H9 (cell line): ENCODE results near the gene BMP8A. TPM values are rescaled to one million over a fixed set of nuclear protein-coding genes. Genes with fewer than 3 reads are reported as not detected.

Source experiments
- DNase-seq: peaks from one replicate; pipeline ENCODE4 v3.0.0-alpha.2; 2017
- H2AFZ ChIP-seq: one replicate; pipeline ENCODE4 v1.6.1; 2013; ENCODE audit warnings: mild to moderate bottlenecking, low read length, control low read depth, moderate library complexity
- H2AK5ac ChIP-seq: 2 replicates; pipeline ENCODE4 v1.6.1; 2013; ENCODE audit warnings: low read length, control low read depth, mixed read lengths; ENCODE audit not compliant: insufficient read length
- H2BK120ac ChIP-seq: one replicate; pipeline ENCODE4 v1.6.1; 2013; ENCODE audit warnings: low read depth, mild to moderate bottlenecking, low read length, control low read depth, inconsistent platforms; ENCODE audit not compliant: poor library complexity, severe bottlenecking
- H2BK12ac ChIP-seq: 2 replicates; pipeline ENCODE4 v1.6.1; 2013; ENCODE audit warnings: low read length, control low read depth, mixed read lengths, low read depth; ENCODE audit not compliant: insufficient read length
- H2BK15ac ChIP-seq: 2 replicates; pipeline ENCODE4 v1.6.1; 2013; ENCODE audit warnings: low read depth, low read length, control low read depth
- H2BK20ac ChIP-seq: one replicate; pipeline ENCODE4 v1.6.1; 2013; ENCODE audit warnings: low read depth, mild to moderate bottlenecking, low read length, control low read depth, inconsistent platforms; ENCODE audit not compliant: poor library complexity, severe bottlenecking
- H2BK5ac ChIP-seq: 2 replicates; pipeline ENCODE4 v1.6.1; 2013; ENCODE audit warnings: low read length, control low read depth, mixed read lengths; ENCODE audit not compliant: insufficient read length
- H3K14ac ChIP-seq: 2 replicates; pipeline ENCODE4 v1.6.1; 2013; ENCODE audit warnings: low read length, control low read depth; ENCODE audit not compliant: insufficient read depth
- H3K18ac ChIP-seq: 2 replicates; pipeline ENCODE4 v1.6.1; 2013; ENCODE audit warnings: low read depth, mild to moderate bottlenecking, mixed read lengths, low read length, control low read depth; ENCODE audit not compliant: insufficient read length
- H3K23ac ChIP-seq: 2 replicates; pipeline ENCODE4 v1.6.1; 2013; ENCODE audit warnings: low read length, control low read depth, mixed read lengths, low read depth; ENCODE audit not compliant: insufficient read length
- H3K23me2 ChIP-seq: 2 replicates; pipeline ENCODE4 v1.6.1; 2013; ENCODE audit warnings: low read depth, mild to moderate bottlenecking, mixed read lengths, low read length, control low read depth; ENCODE audit not compliant: insufficient read length, poor library complexity, severe bottlenecking
- H3K27ac ChIP-seq: 2 replicates; pipeline ENCODE4 v1.5.1; 2013; ENCODE audit warnings: low read length, control low read depth, mixed read lengths, low read depth; ENCODE audit not compliant: insufficient read length
- H3K27me3 ChIP-seq: 2 replicates; pipeline ENCODE4 v1.6.1; 2013; ENCODE audit warnings: low read length, control low read depth, inconsistent platforms; ENCODE audit not compliant: insufficient read depth
- H3K4ac ChIP-seq: 2 replicates; pipeline ENCODE4 v1.6.1; 2013; ENCODE audit warnings: low read depth, mild to moderate bottlenecking, control low read depth, inconsistent platforms, low read length, moderate library complexity
- H3K4me1 ChIP-seq: 2 replicates; pipeline ENCODE4 v1.6.1; 2013; ENCODE audit warnings: low read length, control low read depth, inconsistent platforms; ENCODE audit not compliant: insufficient read depth
- H3K4me2 ChIP-seq: 2 replicates; pipeline ENCODE4 v1.6.1; 2013; ENCODE audit warnings: low read length, control low read depth, mixed read lengths; ENCODE audit not compliant: insufficient read length, insufficient read depth
- H3K56ac ChIP-seq: 2 replicates; pipeline ENCODE4 v1.6.1; 2013; ENCODE audit warnings: low read depth, mild to moderate bottlenecking, mixed read lengths, low read length, control low read depth; ENCODE audit not compliant: insufficient read length
- H3K79me1 ChIP-seq: 2 replicates; pipeline ENCODE4 v1.6.1; 2013; ENCODE audit warnings: low read depth, mild to moderate bottlenecking, moderate library complexity, low read length, control low read depth, inconsistent platforms; ENCODE audit not compliant: insufficient read depth, poor library complexity, severe bottlenecking
- H3K79me2 ChIP-seq: 2 replicates; pipeline ENCODE4 v1.6.1; 2013; ENCODE audit warnings: low read length, control low read depth, inconsistent platforms; ENCODE audit not compliant: insufficient read depth
- H3K9ac ChIP-seq: 2 replicates; pipeline ENCODE4 v1.6.1; 2013; ENCODE audit warnings: low read length, control low read depth, mixed read lengths; ENCODE audit not compliant: insufficient read length; ENCODE audit errors: extremely low read depth
- H3K9me3 ChIP-seq: one replicate; pipeline ENCODE4 v1.6.1; 2013; ENCODE audit warnings: low read depth, low read length, inconsistent platforms; ENCODE audit not compliant: control insufficient read depth
- H3T11ph ChIP-seq: one replicate; pipeline ENCODE4 v1.6.1; 2013; ENCODE audit warnings: mild to moderate bottlenecking, low read length, control low read depth, inconsistent platforms
- H4K20me1 ChIP-seq: one replicate; pipeline ENCODE4 v1.6.1; 2013; ENCODE audit not compliant: control insufficient read depth, insufficient read length, insufficient read depth
- H4K5ac ChIP-seq: 2 replicates; pipeline ENCODE4 v1.6.1; 2013; ENCODE audit warnings: low read depth, mild to moderate bottlenecking, mixed read lengths, low read length, control low read depth; ENCODE audit not compliant: insufficient read length
- H4K8ac ChIP-seq: replicated peaks from 2 replicates; pipeline ENCODE4 v1.6.1; 2013; ENCODE audit warnings: low read length, control low read depth, mixed read lengths, low read depth; ENCODE audit not compliant: insufficient read length
- H4K91ac ChIP-seq: 2 replicates; pipeline ENCODE4 v1.6.1; 2013; ENCODE audit warnings: low read depth, mild to moderate bottlenecking, moderate library complexity, mixed read lengths, low read length, control low read depth; ENCODE audit not compliant: insufficient read length
- H3K27ac Mint-ChIP-seq, 3 experiments: 2 replicates in 2 of 3; 3 replicates in 1 of 3; pipeline ENCODE4 v1.8.0; 2020 to 2021; ENCODE audit warnings: mixed read lengths in 3 of 3, mild to moderate bottlenecking in 1 of 3, moderate library complexity in 1 of 3
- H3K27me3 Mint-ChIP-seq: 2 replicates; pipeline ENCODE4 v1.8.0; 2021; ENCODE audit warnings: low read depth, mild to moderate bottlenecking, moderate library complexity, mixed read lengths
- H3K36me3 Mint-ChIP-seq, 3 experiments: 2 replicates in 2 of 3; 3 replicates in 1 of 3; pipeline ENCODE4 v1.8.0; 2020 to 2021; ENCODE audit warnings: low read depth in 3 of 3, mixed read lengths in 3 of 3; ENCODE audit not compliant: insufficient read depth in 1 of 3
- H3K4me1 Mint-ChIP-seq, 2 experiments: 2 replicates each; pipeline ENCODE4 v1.8.0; 2020; ENCODE audit warnings: mixed read lengths in 2 of 2
- H3K4me3 Mint-ChIP-seq, 2 experiments: 2 replicates in 1 of 2; 3 replicates in 1 of 2; pipeline ENCODE4 v1.8.0; 2020 to 2021; ENCODE audit warnings: mild to moderate bottlenecking in 2 of 2, mixed read lengths in 2 of 2, moderate library complexity in 1 of 2
- H3K9me3 Mint-ChIP-seq, 2 experiments: 2 replicates in 1 of 2; 3 replicates in 1 of 2; pipeline ENCODE4 v1.8.0; 2020; ENCODE audit warnings: mild to moderate bottlenecking in 2 of 2, mixed read lengths in 2 of 2, moderate library complexity in 1 of 2
- WGBS: extraction: QIAGEN DNeasy Blood & Tissue Kit; methylation state at CpG from one replicate; pipeline ENCODE4 v1.1.7; 2013; ENCODE audit warnings: missing lambda C conversion rate, low lambda C conversion rate, mixed read lengths; ENCODE audit not compliant: insufficient read length; ENCODE audit errors: extremely low coverage; 5-methylcytosine and 5-hydroxymethylcytosine counted together
- total RNA-seq: library from RNA; stranded (reverse); gene quantifications from 2 replicates; pipeline ENCODE4 v1.2.1, GENCODE V29; 2021
- TF ChIP-seq, protein P1 (sequence below): fragments of 200-600 bp; sonication (generic); conservative IDR thresholded peaks from 3 replicates; pipeline ENCODE4 v1.8.0; 2021; ENCODE audit warnings: antibody characterized with exemption, mild to moderate bottlenecking

BMP8A gene
- total RNA-seq, 1 experiment from 2014 or later, result 0.52 TPM

DNA sequence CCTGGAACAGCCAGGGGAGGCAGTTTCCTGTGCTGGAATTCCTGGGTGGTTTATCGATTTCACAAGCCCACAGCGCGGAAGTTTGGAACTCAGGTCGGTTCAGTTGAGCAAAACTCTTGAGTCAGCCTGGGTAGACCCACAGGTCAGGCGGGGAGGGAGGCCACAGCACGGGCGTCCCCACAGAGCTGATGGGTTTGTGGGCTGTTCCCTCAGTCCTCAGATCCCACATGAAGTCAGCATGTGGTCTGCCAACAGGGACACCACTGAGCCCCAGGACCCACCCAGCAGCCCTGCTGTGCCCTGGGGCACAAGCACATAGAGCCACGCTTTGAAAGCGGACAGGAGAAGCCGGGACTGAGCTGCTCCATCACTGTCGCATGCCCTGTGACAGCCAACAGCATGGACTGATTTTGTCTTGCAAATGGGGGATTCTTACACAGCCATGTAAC lies 17.4 kb downstream of the BMP8A start:
- no peak overlapping the region for H2BK15ac ChIP-seq
- TF ChIP-seq, protein P1, sequence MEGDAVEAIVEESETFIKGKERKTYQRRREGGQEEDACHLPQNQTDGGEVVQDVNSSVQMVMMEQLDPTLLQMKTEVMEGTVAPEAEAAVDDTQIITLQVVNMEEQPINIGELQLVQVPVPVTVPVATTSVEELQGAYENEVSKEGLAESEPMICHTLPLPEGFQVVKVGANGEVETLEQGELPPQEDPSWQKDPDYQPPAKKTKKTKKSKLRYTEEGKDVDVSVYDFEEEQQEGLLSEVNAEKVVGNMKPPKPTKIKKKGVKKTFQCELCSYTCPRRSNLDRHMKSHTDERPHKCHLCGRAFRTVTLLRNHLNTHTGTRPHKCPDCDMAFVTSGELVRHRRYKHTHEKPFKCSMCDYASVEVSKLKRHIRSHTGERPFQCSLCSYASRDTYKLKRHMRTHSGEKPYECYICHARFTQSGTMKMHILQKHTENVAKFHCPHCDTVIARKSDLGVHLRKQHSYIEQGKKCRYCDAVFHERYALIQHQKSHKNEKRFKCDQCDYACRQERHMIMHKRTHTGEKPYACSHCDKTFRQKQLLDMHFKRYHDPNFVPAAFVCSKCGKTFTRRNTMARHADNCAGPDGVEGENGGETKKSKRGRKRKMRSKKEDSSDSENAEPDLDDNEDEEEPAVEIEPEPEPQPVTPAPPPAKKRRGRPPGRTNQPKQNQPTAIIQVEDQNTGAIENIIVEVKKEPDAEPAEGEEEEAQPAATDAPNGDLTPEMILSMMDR, result no peak

More for the DNA sequence above, 17.4 kb downstream of the BMP8A start:
- Histone ChIP-seq H3K56ac (no peak overlapping the region), H3K18ac (no peak overlapping the region), H3K23me2 (no peaks in the 10 kb centered on the region), H3K4me2 (no peak overlapping the region), H3K9me3 (no peaks in the 10 kb centered on the region), H3K79me2 (no peaks in the 10 kb centered on the region), H3T11ph (no peak overlapping the region), H2AK5ac (no peak overlapping the region), H4K91ac (no peak overlapping the region), H3K23ac (no peak overlapping the region), H2AFZ (no peak overlapping the region), H4K8ac (no peak overlapping the region), H3K27me3 (no peaks in the 10 kb centered on the region; the same call in 1 of the 2 replicates), H2BK20ac (no peak overlapping the region), H2BK12ac (no peak overlapping the region), H3K9ac (no peak overlapping the region), H3K79me1 (no peaks in the 10 kb centered on the region), H4K20me1 (no peaks in the 10 kb centered on the region), H4K5ac (no peak overlapping the region), H3K4ac (no peak overlapping the region), H3K4me1 (no peaks in the 10 kb centered on the region), H3K14ac (no peak overlapping the region), H3K27ac (no peak overlapping the region), H2BK5ac (no peak overlapping the region), H2BK120ac (no peak overlapping the region)
- H3K9me3 Mint-ChIP-seq, result no peaks in the 10 kb centered on the region
- no CpG with 5 or more reads among the region's 11 CpGs for whole genome bisulfite sequencing
- H3K4me1 Mint-ChIP-seq, result peaks cover 10 to 11% of the 10 kb centered on the region in 2 experiments
- no peak overlapping the region for H3K27ac Mint-ChIP-seq
- DNase-seq, result no peak
- no peak overlapping the region for H3K4me3 Mint-ChIP-seq
- H3K36me3 Mint-ChIP-seq, result no peaks in the 10 kb centered on the region
- H3K27me3 Mint-ChIP-seq, result peaks cover 20% of the 10 kb centered on the region
